ENCODE data around the gene KLK11. TPM values are rescaled to one million over a fixed set of nuclear protein-coding genes. Genes with fewer than 3 reads are reported as not detected.

KLK11 gene
- total RNA-seq, 2 donors from 2014 or later = 0.29 to 2.5 TPM

GRCh38 chr19:50983625-50984292, 42.7 kb downstream of the KLK11 start, which contains the start of gene KLK7:
TSS of gene KLK7 (minus strand) at chr19:50983917. CDS start at chr19:50982399, 1,518 bp downstream.
- TF ChIP-seq CTCF (conservative IDR thresholded peaks at IDR 0.05) = no peak
- H3K4me1 Mint-ChIP-seq = no peaks in the 10 kb centered on the region
- H3K4me1 ChIP-seq (ENCODE audit: control insufficient read depth, insufficient read depth, low read length) = no peaks in the 10 kb centered on the region
- peaks cover 4% of the 10 kb centered on the region for H3K9me3 Mint-ChIP-seq
- peak; percentile 60 for DNase-seq
- H3K4me3 Mint-ChIP-seq = no peak within 1 kb of the TSS
- peaks cover 27% of the 10 kb centered on the region for H3K27me3 ChIP-seq (ENCODE audit: control insufficient read depth, insufficient read depth, low read length, poor library complexity, severe bottlenecking)
- H3K9ac ChIP-seq (ENCODE audit: extremely low read depth, low read length, poor library complexity, severe bottlenecking) = no peak within 1 kb of the TSS
- WGBS, 2 experiments (ENCODE audit: insufficient coverage in 1 of 2, insufficient read length in 1 of 2) = 69 to 79% methylated on average over 18 to 28 of the region's 28 CpGs
- H3K36me3 ChIP-seq (ENCODE audit: control insufficient read depth, insufficient read depth, low read length) = no peaks in the 10 kb centered on the region
- no peaks in the 10 kb centered on the region for H3K36me3 Mint-ChIP-seq (ENCODE audit: low read depth)
- H3K4me3 ChIP-seq (ENCODE audit: low read length) = no peak within 1 kb of the TSS
- peaks cover 66% of the 10 kb centered on the region for H3K27me3 Mint-ChIP-seq (ENCODE audit: insufficient read depth)
- H3K9me3 ChIP-seq (ENCODE audit: control insufficient read depth, low read length) = no peaks in the 10 kb centered on the region
- H3K27ac Mint-ChIP-seq = no peak within 1 kb of the TSS
- H3K27ac ChIP-seq (ENCODE audit: low read depth, low read length) = no peak within 1 kb of the TSS

- no peak overlapping the region for H3K27ac Mint-ChIP-seq
- DNase-seq = peak; percentile 52
- Histone ChIP-seq H3K4me1 (ENCODE audit: control insufficient read depth, insufficient read depth, low read length) (no peaks in the 10 kb centered on the region), H3K9ac (ENCODE audit: extremely low read depth, low read length, poor library complexity, severe bottlenecking) (no peak overlapping the region), H3K27ac (ENCODE audit: low read depth, low read length) (no peak overlapping the region), H3K9me3 (ENCODE audit: control insufficient read depth, low read length) (no peaks in the 10 kb centered on the region), H3K27me3 (ENCODE audit: control insufficient read depth, insufficient read depth, low read length, poor library complexity, severe bottlenecking) (peaks cover 12% of the 10 kb centered on the region), H3K36me3 (ENCODE audit: control insufficient read depth, insufficient read depth, low read length) (no peaks in the 10 kb centered on the region), H3K4me3 (ENCODE audit: low read length) (no peak overlapping the region)
- WGBS, 2 experiments (ENCODE audit: insufficient coverage in 1 of 2, insufficient read length in 1 of 2) = 91% methylated on average over 4 of the region's 4 CpGs; no CpG with 5 or more reads in 1 of the 2 experiments
- no peaks in the 10 kb centered on the region for H3K36me3 Mint-ChIP-seq (ENCODE audit: low read depth)
- peaks cover 4% of the 10 kb centered on the region for H3K9me3 Mint-ChIP-seq
- H3K4me3 Mint-ChIP-seq = no peak overlapping the region
- no peaks in the 10 kb centered on the region for H3K4me1 Mint-ChIP-seq
- TF ChIP-seq CTCF (conservative IDR thresholded peaks at IDR 0.05) = no peak
- H3K27me3 Mint-ChIP-seq (ENCODE audit: insufficient read depth) = peaks cover 63% of the 10 kb centered on the region
These were observed 44.2 kb downstream of the KLK11 start for GRCh38 chr19:50982186-50982585.

DNA sequence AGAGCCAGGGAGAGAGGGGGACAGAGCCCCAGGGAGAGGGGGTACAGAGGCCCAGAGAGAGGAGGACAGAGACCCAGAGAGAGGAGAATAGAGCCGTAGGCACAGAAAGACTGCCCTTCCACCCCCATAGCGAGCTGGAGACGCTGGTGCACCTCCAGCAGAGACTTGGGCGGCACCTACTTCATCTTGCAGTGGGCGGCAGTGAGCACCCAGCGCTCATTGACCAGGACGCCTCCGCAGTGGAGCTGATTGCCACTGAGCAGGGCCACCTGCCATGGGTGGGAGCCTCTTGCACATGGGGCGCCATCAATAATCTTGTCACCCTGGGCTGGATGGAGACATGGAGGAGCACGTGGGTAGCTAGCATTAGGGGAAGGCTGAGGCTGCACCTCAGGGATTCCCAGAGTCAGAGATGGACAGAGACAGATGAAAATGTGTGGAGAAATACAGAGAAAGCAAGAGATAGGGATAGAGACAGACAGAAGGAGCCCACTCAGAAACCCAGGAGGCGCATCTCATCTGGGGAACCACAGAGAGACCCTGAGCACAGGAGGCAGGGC, 44.7 kb downstream of the KLK11 start:
- H3K36me3 Mint-ChIP-seq (ENCODE audit: low read depth) = no peaks in the 10 kb centered on the region
- TF ChIP-seq CTCF (conservative IDR thresholded peaks at IDR 0.05) = no peak

More for the DNA sequence above, 44.7 kb downstream of the KLK11 start:
- DNase-seq = peak; percentile 46
- no peak overlapping the region for H3K27ac ChIP-seq (ENCODE audit: low read depth, low read length)
- peaks cover 10% of the 10 kb centered on the region for H3K27me3 ChIP-seq (ENCODE audit: control insufficient read depth, insufficient read depth, low read length, poor library complexity, severe bottlenecking)
- Mint-ChIP-seq H3K27me3 (ENCODE audit: insufficient read depth) (peaks cover 61% of the 10 kb centered on the region), H3K9me3 (peaks cover 4% of the 10 kb centered on the region), H3K4me3 (no peak overlapping the region), H3K4me1 (no peaks in the 10 kb centered on the region), H3K27ac (no peak overlapping the region)
- no peaks in the 10 kb centered on the region for H3K4me1 ChIP-seq (ENCODE audit: control insufficient read depth, insufficient read depth, low read length)
- 70 to 74% methylated on average over 10 to 11 of the region's 11 CpGs for WGBS, 2 experiments (ENCODE audit: insufficient coverage in 1 of 2, insufficient read length in 1 of 2)
- H3K9me3 ChIP-seq (ENCODE audit: control insufficient read depth, low read length) = no peaks in the 10 kb centered on the region
- no peak overlapping the region for H3K9ac ChIP-seq (ENCODE audit: extremely low read depth, low read length, poor library complexity, severe bottlenecking)
- H3K4me3 ChIP-seq (ENCODE audit: low read length) = no peak overlapping the region
- no peaks in the 10 kb centered on the region for H3K36me3 ChIP-seq (ENCODE audit: control insufficient read depth, insufficient read depth, low read length)

Data from endodermal cell (in vitro differentiated cells).